ENCODE results near the gene MED13L.

The MED13L gene

GRCh38 chr12:116130431-116130830, 147.1 kb downstream of the MED13L start:
- no peak for DNase-seq (ENCODE audit: low spot score)

- DNase-seq (ENCODE audit: low spot score), result no peak
Observed at GRCh38 chr12:116128779-116129178, 148.7 kb downstream of the MED13L start.

- no peak for DNase-seq (ENCODE audit: low spot score)
Observed at GRCh38 chr12:116127859-116128258, 149.6 kb downstream of the MED13L start.

- no peak for DNase-seq (ENCODE audit: low spot score)
Observed at GRCh38 chr12:116126610-116127009, 150.9 kb downstream of the MED13L start.

- DNase-seq (ENCODE audit: low spot score), result no peak
Observed at GRCh38 chr12:116125956-116126566, 151.4 kb downstream of the MED13L start.

GRCh38 chr12:116125084-116125483, 152.4 kb downstream of the MED13L start:
- DNase-seq (ENCODE audit: low spot score), result no peak

- DNase-seq (ENCODE audit: low spot score), result peak; percentile 68
Observed at GRCh38 chr12:116123451-116124258, 153.8 kb downstream of the MED13L start.

- no peak for DNase-seq (ENCODE audit: low spot score)
Observed at GRCh38 chr12:116122628-116123027, 154.9 kb downstream of the MED13L start.

GRCh38 chr12:116121453-116121871, 156.0 kb downstream of the MED13L start:
- no peak for DNase-seq (ENCODE audit: low spot score)

GRCh38 chr12:116116650-116117424, 160.7 kb downstream of the MED13L start:
- no peak for DNase-seq (ENCODE audit: low spot score)

- DNase-seq (ENCODE audit: low spot score), result no peak
Observed at GRCh38 chr12:116113398-116114130, 163.9 kb downstream of the MED13L start.

- no peak for DNase-seq (ENCODE audit: low spot score)
Observed at GRCh38 chr12:116106870-116107269, 170.6 kb downstream of the MED13L start.

- no peak for DNase-seq (ENCODE audit: low spot score)
Observed at GRCh38 chr12:116104167-116104767, 173.2 kb downstream of the MED13L start.

- no peak for DNase-seq (ENCODE audit: low spot score)
Observed at GRCh38 chr12:116101991-116102390, 175.5 kb downstream of the MED13L start.

GRCh38 chr12:116099652-116100432, 177.7 kb downstream of the MED13L start:
- DNase-seq (ENCODE audit: low spot score), result no peak

GRCh38 chr12:116096874-116097273, 180.6 kb downstream of the MED13L start:
- DNase-seq (ENCODE audit: low spot score), result no peak

- no peak for DNase-seq (ENCODE audit: low spot score)
Observed at GRCh38 chr12:116094475-116094874, 183.0 kb downstream of the MED13L start.

- DNase-seq (ENCODE audit: low spot score), result no peak
Observed at GRCh38 chr12:116093915-116094314, 183.6 kb downstream of the MED13L start.

GRCh38 chr12:116092776-116093175, 184.7 kb downstream of the MED13L start:
- DNase-seq (ENCODE audit: low spot score), result no peak

- no peak for DNase-seq (ENCODE audit: low spot score)
Observed at GRCh38 chr12:116092162-116092561, 185.3 kb downstream of the MED13L start.

GRCh38 chr12:116091579-116091978, 185.9 kb downstream of the MED13L start:
- DNase-seq (ENCODE audit: low spot score), result no peak

Measured in left forelimb (tissue), 1 donor.